ENCODE data around the gene SERPINA6.
A peak's percentile ranks its signal among the peaks of the same experiment; 100 is the strongest.

SERPINA6 gene

DNA sequence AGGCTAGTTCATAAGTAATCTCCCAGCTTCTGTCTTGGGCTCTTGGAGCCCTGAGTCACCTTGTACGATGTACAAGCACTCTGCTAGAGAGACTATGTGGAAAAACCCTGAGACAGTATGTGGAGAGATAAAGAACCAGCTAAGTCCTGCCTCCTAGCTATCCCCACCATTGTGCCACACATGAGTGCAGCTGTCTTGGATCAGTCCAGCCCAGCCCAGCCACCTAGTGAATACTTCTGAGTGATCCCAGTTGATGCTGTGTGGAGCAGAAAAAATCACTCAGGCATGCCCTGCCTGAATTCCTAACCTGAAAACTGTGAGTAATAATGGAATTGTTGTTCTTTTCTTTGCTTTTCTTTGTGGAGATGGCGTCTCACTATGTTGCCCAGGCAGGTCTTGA is 5.1 kb upstream of the SERPINA6 start:
- H3K4ac ChIP-seq (ENCODE audit: low read depth, low read length): no peak overlapping the region
- no peak overlapping the region for H3K9ac ChIP-seq (ENCODE audit: low read length)
- no peaks in the 10 kb centered on the region for H3K27me3 ChIP-seq (ENCODE audit: insufficient read depth, low read length, poor library complexity)
- no CpG with 5 or more reads among the region's 2 CpGs for WGBS (ENCODE audit: extremely low coverage, insufficient coverage, low lambda C conversion rate)
- DNase-seq: no peak
- H3K4me3 ChIP-seq (ENCODE audit: low read length): no peak overlapping the region
- no peak overlapping the region for H3K18ac ChIP-seq (ENCODE audit: low read length)
- no peaks in the 10 kb centered on the region for H3K79me2 ChIP-seq (ENCODE audit: control insufficient read depth, insufficient read depth, low read length)
- H3K23ac ChIP-seq (ENCODE audit: low read length): no peak overlapping the region
- H3K56ac ChIP-seq (ENCODE audit: low read length): no peak overlapping the region
- peaks cover under 1% of the 10 kb centered on the region for H3K4me1 ChIP-seq (ENCODE audit: control insufficient read depth, low read depth, low read length)
- no peak overlapping the region for H3K4me2 ChIP-seq (ENCODE audit: low read length)
- H2BK15ac ChIP-seq (replicated peaks; ENCODE audit: low read depth): no peak overlapping the region
- no peak overlapping the region for H4K8ac ChIP-seq (ENCODE audit: low read depth, low read length)
- no peaks in the 10 kb centered on the region for H3K36me3 ChIP-seq (ENCODE audit: control insufficient read depth, insufficient read depth, low read length)
- H3K27ac ChIP-seq (ENCODE audit: low read depth, low read length): no peak overlapping the region
- no peak overlapping the region for H2AK5ac ChIP-seq (ENCODE audit: low read length)
- no peak overlapping the region for H2BK120ac ChIP-seq (ENCODE audit: low read depth, low read length)
- no peak overlapping the region for H4K5ac ChIP-seq (ENCODE audit: low read length)
- H3K79me1 ChIP-seq (ENCODE audit: low read length): no peaks in the 10 kb centered on the region
- H2BK5ac ChIP-seq (ENCODE audit: low read length): no peak overlapping the region

DNA sequence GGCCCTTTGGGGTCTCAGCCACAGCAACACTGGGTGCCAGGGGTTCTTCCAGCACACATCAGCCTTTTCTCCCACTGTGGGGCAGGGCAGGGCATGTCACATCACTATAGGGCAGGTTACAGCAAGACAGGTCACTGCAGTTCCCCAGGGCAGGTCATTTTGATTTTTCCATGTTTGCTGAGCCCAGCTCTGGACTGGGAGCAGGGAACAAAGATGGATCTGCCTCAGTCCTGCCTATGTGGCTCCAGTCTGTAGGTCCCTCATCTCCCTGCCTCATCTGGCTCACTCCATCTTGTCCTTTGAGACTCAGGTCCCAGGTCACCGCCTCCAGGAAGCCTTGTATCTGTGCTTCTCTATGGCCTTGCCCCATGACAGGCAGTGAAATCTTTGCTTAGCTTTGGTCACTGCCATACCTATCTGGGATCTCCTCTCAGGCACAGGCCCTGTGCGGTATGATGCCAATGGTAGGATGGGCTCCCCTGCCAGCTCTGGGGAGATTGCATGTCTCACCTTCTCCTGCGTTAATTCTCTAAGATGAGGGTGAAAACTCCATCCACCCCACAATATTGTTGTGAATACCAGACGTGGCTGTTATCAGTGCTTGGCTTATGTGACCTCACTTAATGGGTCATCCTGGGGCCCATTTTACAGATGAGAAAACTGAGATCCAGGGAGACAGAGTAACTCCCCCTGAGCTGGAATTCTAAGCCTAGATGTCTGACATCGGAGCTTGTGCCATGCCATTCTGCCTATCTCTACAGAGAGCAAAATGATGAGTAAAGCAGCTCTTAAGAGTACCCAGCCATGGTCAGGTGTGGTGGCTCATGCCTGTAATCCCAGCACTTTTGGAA is 1.5 kb downstream of the SERPINA6 start:
- Histone ChIP-seq H3K79me1 (ENCODE audit: low read length) (no peaks in the 10 kb centered on the region), H3K4me3 (ENCODE audit: low read length) (no peak overlapping the region), H2BK5ac (ENCODE audit: low read length) (no peak overlapping the region), H2AK5ac (ENCODE audit: low read length) (no peak overlapping the region), H3K79me2 (ENCODE audit: control insufficient read depth, insufficient read depth, low read length) (no peaks in the 10 kb centered on the region), H2BK15ac (replicated peaks; ENCODE audit: low read depth) (no peak overlapping the region), H2BK120ac (ENCODE audit: low read depth, low read length) (no peak overlapping the region), H3K4ac (ENCODE audit: low read depth, low read length) (no peak overlapping the region), H3K27ac (ENCODE audit: low read depth, low read length) (no peak overlapping the region), H3K4me2 (ENCODE audit: low read length) (no peak overlapping the region), H3K56ac (ENCODE audit: low read length) (no peak overlapping the region), H3K23ac (ENCODE audit: low read length) (no peak overlapping the region), H3K9ac (ENCODE audit: low read length) (no peak overlapping the region), H4K8ac (ENCODE audit: low read depth, low read length) (no peak overlapping the region), H3K27me3 (ENCODE audit: insufficient read depth, low read length, poor library complexity) (no peaks in the 10 kb centered on the region), H3K36me3 (ENCODE audit: control insufficient read depth, insufficient read depth, low read length) (no peaks in the 10 kb centered on the region), H4K5ac (ENCODE audit: low read length) (no peak overlapping the region), H3K4me1 (ENCODE audit: control insufficient read depth, low read depth, low read length) (peaks cover 2% of the 10 kb centered on the region), H3K18ac (ENCODE audit: low read length) (no peak overlapping the region)
- no CpG with 5 or more reads among the region's 5 CpGs for WGBS (ENCODE audit: extremely low coverage, insufficient coverage, low lambda C conversion rate)
- no peak for DNase-seq

DNA sequence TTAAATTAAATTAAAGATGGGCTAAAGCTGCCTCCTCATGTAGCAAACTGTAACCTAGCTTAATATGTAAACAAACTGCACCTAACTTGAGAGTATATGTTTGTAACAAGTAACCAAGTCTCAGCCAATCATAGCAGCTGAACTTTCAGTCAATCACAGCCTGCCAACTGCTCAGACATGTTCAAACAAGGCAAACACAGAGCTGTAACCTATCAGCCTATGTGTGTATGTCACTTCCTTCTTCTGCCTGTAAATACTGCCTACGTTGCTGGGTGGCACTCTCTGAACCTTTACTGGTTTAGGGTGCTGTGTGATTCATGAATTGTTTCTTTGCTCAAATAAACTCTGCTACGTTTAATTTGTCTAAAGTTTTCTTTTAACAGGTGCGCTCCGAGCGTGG is 2.9 kb downstream of the SERPINA6 start:
- Histone ChIP-seq H3K4me1 (ENCODE audit: control insufficient read depth, low read depth, low read length) (peaks cover 2% of the 10 kb centered on the region), H3K4me3 (ENCODE audit: low read length) (no peak overlapping the region), H3K27ac (ENCODE audit: low read depth, low read length) (no peak overlapping the region), H3K18ac (ENCODE audit: low read length) (no peak overlapping the region), H3K4ac (ENCODE audit: low read depth, low read length) (no peak overlapping the region), H3K79me2 (ENCODE audit: control insufficient read depth, insufficient read depth, low read length) (no peaks in the 10 kb centered on the region), H2BK5ac (ENCODE audit: low read length) (no peak overlapping the region), H3K4me2 (ENCODE audit: low read length) (no peak overlapping the region), H2BK15ac (replicated peaks; ENCODE audit: low read depth) (no peak overlapping the region), H2AK5ac (ENCODE audit: low read length) (no peak overlapping the region), H3K27me3 (ENCODE audit: insufficient read depth, low read length, poor library complexity) (no peaks in the 10 kb centered on the region), H4K5ac (ENCODE audit: low read length) (no peak overlapping the region), H3K23ac (ENCODE audit: low read length) (no peak overlapping the region), H4K8ac (ENCODE audit: low read depth, low read length) (no peak overlapping the region), H3K9ac (ENCODE audit: low read length) (no peak overlapping the region), H3K36me3 (ENCODE audit: control insufficient read depth, insufficient read depth, low read length) (no peaks in the 10 kb centered on the region), H3K56ac (ENCODE audit: low read length) (no peak overlapping the region), H3K79me1 (ENCODE audit: low read length) (no peaks in the 10 kb centered on the region), H2BK120ac (ENCODE audit: low read depth, low read length) (no peak overlapping the region)
- DNase-seq: no peak
- no CpG with 5 or more reads among the region's 5 CpGs for WGBS (ENCODE audit: extremely low coverage, insufficient coverage, low lambda C conversion rate)

DNA sequence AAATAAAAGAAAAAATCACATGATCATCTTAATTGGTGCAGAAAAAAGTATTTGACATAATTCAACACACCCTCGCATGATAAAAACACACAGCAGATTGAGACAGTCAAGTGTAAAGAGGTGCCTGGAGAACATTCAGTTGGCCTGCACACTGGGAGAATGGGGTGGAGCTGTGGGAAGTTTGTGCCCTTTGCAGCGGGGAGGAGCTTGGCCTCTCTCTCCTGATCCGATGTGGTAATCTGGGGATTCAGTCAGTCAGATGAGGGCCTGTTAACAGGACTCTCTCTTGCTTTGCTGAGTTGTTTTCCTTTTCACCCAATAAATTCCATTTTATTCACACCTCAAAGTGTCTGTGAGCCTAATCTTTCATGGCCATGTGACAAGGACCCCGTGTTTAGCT is 5.9 kb downstream of the SERPINA6 start:
- Histone ChIP-seq H3K4ac (ENCODE audit: low read depth, low read length) (no peak overlapping the region), H3K4me2 (ENCODE audit: low read length) (no peak overlapping the region), H3K27me3 (ENCODE audit: insufficient read depth, low read length, poor library complexity) (no peaks in the 10 kb centered on the region), H2BK5ac (ENCODE audit: low read length) (no peak overlapping the region), H3K18ac (ENCODE audit: low read length) (no peak overlapping the region), H3K79me1 (ENCODE audit: low read length) (no peaks in the 10 kb centered on the region), H3K9ac (ENCODE audit: low read length) (no peak overlapping the region), H3K36me3 (ENCODE audit: control insufficient read depth, insufficient read depth, low read length) (no peaks in the 10 kb centered on the region), H4K5ac (ENCODE audit: low read length) (no peak overlapping the region), H3K27ac (ENCODE audit: low read depth, low read length) (no peak overlapping the region), H3K4me3 (ENCODE audit: low read length) (no peak overlapping the region), H4K8ac (ENCODE audit: low read depth, low read length) (no peak overlapping the region), H2BK15ac (replicated peaks; ENCODE audit: low read depth) (no peak overlapping the region), H3K79me2 (ENCODE audit: control insufficient read depth, insufficient read depth, low read length) (no peaks in the 10 kb centered on the region), H3K56ac (ENCODE audit: low read length) (no peak overlapping the region), H2AK5ac (ENCODE audit: low read length) (no peak overlapping the region), H3K23ac (ENCODE audit: low read length) (no peak overlapping the region), H3K4me1 (ENCODE audit: control insufficient read depth, low read depth, low read length) (no peaks in the 10 kb centered on the region), H2BK120ac (ENCODE audit: low read depth, low read length) (no peak overlapping the region)
- peak; percentile 8 for DNase-seq
- WGBS (ENCODE audit: extremely low coverage, insufficient coverage, low lambda C conversion rate): no CpG with 5 or more reads among the region's 4 CpGs

DNA sequence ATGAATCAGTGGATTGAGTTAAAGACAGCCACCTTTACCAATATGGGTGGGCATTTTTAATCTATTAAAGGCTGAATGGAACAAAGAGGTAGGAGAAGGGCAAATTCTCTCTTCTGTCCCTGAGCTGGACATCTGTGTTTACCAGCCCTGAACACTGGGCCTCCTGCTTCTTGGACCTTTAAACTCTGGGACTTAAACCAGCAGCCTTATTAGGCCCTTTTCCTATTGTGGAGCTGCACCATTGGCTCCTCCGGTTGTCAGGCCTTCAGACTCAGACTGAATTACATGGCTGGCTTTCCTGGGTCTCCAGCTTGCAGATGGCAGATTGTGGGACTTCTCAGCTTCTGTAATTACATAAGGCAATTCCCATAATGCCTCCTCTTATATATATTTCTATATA is 6.4 kb downstream of the SERPINA6 start:
- H3K36me3 ChIP-seq (ENCODE audit: control insufficient read depth, insufficient read depth, low read length): no peaks in the 10 kb centered on the region
- H3K4me1 ChIP-seq (ENCODE audit: control insufficient read depth, low read depth, low read length): no peaks in the 10 kb centered on the region
- no peak overlapping the region for H2AK5ac ChIP-seq (ENCODE audit: low read length)
- WGBS (ENCODE audit: extremely low coverage, insufficient coverage, low lambda C conversion rate): no CpG with 5 or more reads among the region's 1 CpG
- H3K56ac ChIP-seq (ENCODE audit: low read length): no peak overlapping the region
- DNase-seq: no peak
- H3K18ac ChIP-seq (ENCODE audit: low read length): no peak overlapping the region
- H3K4me2 ChIP-seq (ENCODE audit: low read length): no peak overlapping the region
- no peaks in the 10 kb centered on the region for H3K79me1 ChIP-seq (ENCODE audit: low read length)
- H3K4ac ChIP-seq (ENCODE audit: low read depth, low read length): no peak overlapping the region
- H2BK15ac ChIP-seq (replicated peaks; ENCODE audit: low read depth): no peak overlapping the region
- H3K79me2 ChIP-seq (ENCODE audit: control insufficient read depth, insufficient read depth, low read length): no peaks in the 10 kb centered on the region
- H3K27me3 ChIP-seq (ENCODE audit: insufficient read depth, low read length, poor library complexity): no peaks in the 10 kb centered on the region
- no peak overlapping the region for H2BK5ac ChIP-seq (ENCODE audit: low read length)
- no peak overlapping the region for H3K9ac ChIP-seq (ENCODE audit: low read length)
- no peak overlapping the region for H3K27ac ChIP-seq (ENCODE audit: low read depth, low read length)
- H3K23ac ChIP-seq (ENCODE audit: low read length): no peak overlapping the region
- H3K4me3 ChIP-seq (ENCODE audit: low read length): no peak overlapping the region
- H4K8ac ChIP-seq (ENCODE audit: low read depth, low read length): no peak overlapping the region
- no peak overlapping the region for H4K5ac ChIP-seq (ENCODE audit: low read length)
- H2BK120ac ChIP-seq (ENCODE audit: low read depth, low read length): no peak overlapping the region

DNA sequence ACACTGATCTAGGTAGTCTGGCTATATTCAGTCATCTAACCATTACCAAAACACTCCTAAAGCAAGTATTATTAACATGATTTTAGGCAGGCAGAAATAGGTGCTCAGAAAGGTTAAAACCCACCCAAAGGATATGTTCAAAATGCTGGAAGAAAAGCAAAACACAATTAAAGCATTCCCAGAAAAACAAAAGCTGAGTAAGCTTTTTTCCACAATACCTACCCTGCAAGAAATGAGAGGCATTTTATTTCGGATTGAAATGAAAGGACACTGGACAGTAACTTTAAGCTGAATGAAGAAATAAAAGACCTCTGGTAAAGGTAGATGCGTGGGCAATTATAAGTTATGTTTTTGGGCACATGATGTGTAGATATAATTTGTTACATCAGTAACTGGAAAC is 8.2 kb downstream of the SERPINA6 start:
- Histone ChIP-seq H2BK120ac (ENCODE audit: low read depth, low read length) (no peak overlapping the region), H3K18ac (ENCODE audit: low read length) (no peak overlapping the region), H2AK5ac (ENCODE audit: low read length) (no peak overlapping the region), H3K4me2 (ENCODE audit: low read length) (no peak overlapping the region), H3K4me1 (ENCODE audit: control insufficient read depth, low read depth, low read length) (no peaks in the 10 kb centered on the region), H3K23ac (ENCODE audit: low read length) (no peak overlapping the region), H2BK5ac (ENCODE audit: low read length) (no peak overlapping the region), H3K56ac (ENCODE audit: low read length) (no peak overlapping the region), H3K4ac (ENCODE audit: low read depth, low read length) (no peak overlapping the region), H3K27ac (ENCODE audit: low read depth, low read length) (no peak overlapping the region), H3K79me2 (ENCODE audit: control insufficient read depth, insufficient read depth, low read length) (no peaks in the 10 kb centered on the region), H2BK15ac (replicated peaks; ENCODE audit: low read depth) (no peak overlapping the region), H3K4me3 (ENCODE audit: low read length) (no peak overlapping the region), H3K79me1 (ENCODE audit: low read length) (no peaks in the 10 kb centered on the region), H3K36me3 (ENCODE audit: control insufficient read depth, insufficient read depth, low read length) (no peaks in the 10 kb centered on the region), H3K27me3 (ENCODE audit: insufficient read depth, low read length, poor library complexity) (no peaks in the 10 kb centered on the region), H4K8ac (ENCODE audit: low read depth, low read length) (no peak overlapping the region), H4K5ac (ENCODE audit: low read length) (no peak overlapping the region), H3K9ac (ENCODE audit: low read length) (no peak overlapping the region)
- DNase-seq: no peak
- WGBS (ENCODE audit: extremely low coverage, insufficient coverage, low lambda C conversion rate): no CpG with 5 or more reads among the region's 2 CpGs

Measured in mesendoderm (in vitro differentiated cells).